Lung (tissue), 13 donors: Measurements from ENCODE around the gene PTER. TPM values are rescaled to one million over a fixed set of nuclear protein-coding genes. Genes with fewer than 3 reads are reported as not detected.

Source experiments
- ATAC-seq: fragments of 200-7000 bp; cut with Tn5 transposase; one replicate; pipeline ENCODE4 v1.9.1; 2020; ENCODE audit warnings: moderate number of reproducible peaks; ENCODE audit not compliant: insufficient read depth, low FRiP score
- DNase-seq, 3 donors: peaks; one replicate each; pipeline ENCODE4 v3.0.0-alpha.2; 2013 to 2017
- H3K27ac ChIP-seq, 2 donors: one replicate each; pipeline ENCODE4 v1.5.1; 2013; ENCODE audit warnings: mild to moderate bottlenecking in 2 of 2, moderate library complexity in 2 of 2, control low read depth in 1 of 2, inconsistent platforms in 1 of 2, low read depth in 1 of 2, low read length in 1 of 2
- H3K27me3 ChIP-seq, 3 donors: one replicate each; pipeline ENCODE4 v1.5.1; 2013; ENCODE audit warnings: low read length in 2 of 3; ENCODE audit not compliant: control insufficient read depth in 3 of 3, insufficient read depth in 3 of 3
- H3K36me3 ChIP-seq, 4 donors: one replicate each; pipeline ENCODE4 v1.5.1; 2013; ENCODE audit warnings: low read length in 4 of 4, mild to moderate bottlenecking in 1 of 4, moderate library complexity in 1 of 4; ENCODE audit not compliant: control insufficient read depth in 4 of 4, insufficient read depth in 4 of 4
- H3K4me1 ChIP-seq, 5 donors: one replicate each; pipeline ENCODE4 v1.5.1; 2013; ENCODE audit warnings: low read length in 5 of 5, mild to moderate bottlenecking in 2 of 5, moderate library complexity in 1 of 5; ENCODE audit not compliant: control insufficient read depth in 5 of 5, insufficient read depth in 5 of 5
- H3K4me3 ChIP-seq: one replicate; pipeline ENCODE4 v1.5.1; 2013; ENCODE audit warnings: mild to moderate bottlenecking, control low read depth, moderate library complexity
- H3K9ac ChIP-seq, 2 donors: one replicate each; pipeline ENCODE4 v1.5.1; 2013; ENCODE audit warnings: low read length in 2 of 2, control low read depth in 1 of 2; ENCODE audit not compliant: insufficient read depth in 1 of 2
- H3K9me3 ChIP-seq, 4 donors: one replicate each; pipeline ENCODE4 v1.5.1; 2013; ENCODE audit warnings: low read length in 3 of 4, mild to moderate bottlenecking in 1 of 4, moderate library complexity in 1 of 4; ENCODE audit not compliant: control insufficient read depth in 4 of 4, insufficient read depth in 3 of 4
- WGBS, 2 donors: extraction: QIAGEN DNeasy Blood & Tissue Kit; methylation state at CpG; one replicate each; pipeline ENCODE4 v1.1.7; 2013; 5-methylcytosine and 5-hydroxymethylcytosine counted together
- polyA plus RNA-seq, 2 donors: library from polyadenylated mRNA; stranded (reverse); fragments of 200-250 nt; gene quantifications; one replicate each; pipeline ENCODE4 v1.2.1, GENCODE V29; 2013
- small RNA-seq: library from RNA; depleted of rRNA; stranded (forward); fragments of <200 nt; gene quantifications from one replicate; pipeline ENCODE3, GENCODE V24; 2014; ENCODE audit warnings: low replicate concordance
- total RNA-seq, 2 donors: library from RNA; depleted of rRNA in 1 of 2; stranded (reverse); fragments of >200 nt in 1 of 2; gene quantifications; one replicate each; pipeline ENCODE4 v1.2.1, GENCODE V29; 2014 to 2021
- TF ChIP-seq, protein P1 (sequence below): IDR thresholded peaks from 2 replicates; pipeline ENCODE4 v1.5.1; 2012; ENCODE audit warnings: mild to moderate bottlenecking; ENCODE audit errors: control extremely low read depth, extremely low read depth
- donor health status: control.
- donor health status: control.
- donor health status: Bipolar disorder and iron deficiency.
- donor health status: healthy.
- donor health status: DM: yes; HTN: yes; CAD: no.

The PTER gene
- total and polyA plus RNA-seq, 4 donors: 4.9 to 13.3 (median 10.3) TPM

DNA sequence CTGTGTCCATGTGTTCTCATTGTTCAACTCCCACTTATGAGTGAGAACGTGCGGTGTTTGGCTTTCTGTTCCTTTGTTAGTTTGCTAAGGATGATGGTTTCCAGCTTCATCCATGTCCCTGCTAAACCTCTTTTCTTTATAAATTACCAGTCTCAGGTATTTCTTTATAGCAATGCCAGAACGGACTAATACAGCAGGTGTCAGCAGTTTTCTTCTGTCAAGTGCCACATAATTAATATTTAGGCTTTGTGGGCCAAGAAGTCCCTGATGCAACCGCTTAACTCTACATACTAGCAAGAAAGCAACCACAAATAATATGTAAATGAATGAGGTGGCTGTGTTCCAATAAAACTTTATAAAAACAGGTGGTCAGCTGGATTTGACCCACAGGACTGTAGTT is 111.2 kb downstream of the PTER start:
- TF ChIP-seq, protein P1, sequence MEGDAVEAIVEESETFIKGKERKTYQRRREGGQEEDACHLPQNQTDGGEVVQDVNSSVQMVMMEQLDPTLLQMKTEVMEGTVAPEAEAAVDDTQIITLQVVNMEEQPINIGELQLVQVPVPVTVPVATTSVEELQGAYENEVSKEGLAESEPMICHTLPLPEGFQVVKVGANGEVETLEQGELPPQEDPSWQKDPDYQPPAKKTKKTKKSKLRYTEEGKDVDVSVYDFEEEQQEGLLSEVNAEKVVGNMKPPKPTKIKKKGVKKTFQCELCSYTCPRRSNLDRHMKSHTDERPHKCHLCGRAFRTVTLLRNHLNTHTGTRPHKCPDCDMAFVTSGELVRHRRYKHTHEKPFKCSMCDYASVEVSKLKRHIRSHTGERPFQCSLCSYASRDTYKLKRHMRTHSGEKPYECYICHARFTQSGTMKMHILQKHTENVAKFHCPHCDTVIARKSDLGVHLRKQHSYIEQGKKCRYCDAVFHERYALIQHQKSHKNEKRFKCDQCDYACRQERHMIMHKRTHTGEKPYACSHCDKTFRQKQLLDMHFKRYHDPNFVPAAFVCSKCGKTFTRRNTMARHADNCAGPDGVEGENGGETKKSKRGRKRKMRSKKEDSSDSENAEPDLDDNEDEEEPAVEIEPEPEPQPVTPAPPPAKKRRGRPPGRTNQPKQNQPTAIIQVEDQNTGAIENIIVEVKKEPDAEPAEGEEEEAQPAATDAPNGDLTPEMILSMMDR: no peak
- H3K4me1 ChIP-seq: no peaks in the 10 kb centered on the region

DNA sequence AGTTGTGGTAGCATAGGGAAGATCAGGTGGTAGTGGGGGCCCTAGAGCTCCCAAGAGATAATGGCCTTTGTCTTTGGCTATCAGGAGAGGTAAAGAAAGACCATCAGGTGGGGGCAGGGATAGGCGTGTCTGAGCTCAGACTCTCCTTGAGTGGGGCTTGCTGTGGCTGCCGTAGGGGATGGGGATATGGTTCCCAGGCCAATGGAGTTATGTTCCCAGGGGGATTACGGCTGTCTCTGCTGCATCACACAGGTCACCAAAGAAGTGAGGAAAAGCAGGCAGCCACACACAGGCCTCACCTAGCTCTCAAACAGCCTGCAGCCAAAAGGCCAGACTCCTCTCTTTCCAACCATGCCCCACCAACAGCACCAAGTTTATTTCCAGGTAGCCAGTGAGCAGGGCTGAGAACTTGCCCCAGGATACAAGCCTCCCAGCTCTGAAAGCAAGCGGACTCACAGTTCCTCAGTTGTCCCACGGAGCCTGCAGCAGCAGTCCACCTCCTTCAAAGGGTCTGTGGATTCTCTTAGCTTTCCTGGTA is 122.5 kb downstream of the PTER start:
- Histone ChIP-seq H3K9me3 (no peaks in the 10 kb centered on the region), H3K27ac (no peak overlapping the region), H3K4me3 (no peak overlapping the region), H3K4me1 (no peaks in the 10 kb centered on the region), H3K9ac (no peak overlapping the region), H3K27me3 (no peaks in the 10 kb centered on the region), H3K36me3 (no peaks in the 10 kb centered on the region)
- no peak for DNase-seq
- no peak for ATAC-seq
- TF ChIP-seq, protein P1: no peak
- WGBS, 2 donors: 76 to 88% methylated on average over 5 of the region's 5 CpGs

More for the DNA sequence above, 111.2 kb downstream of the PTER start:
- Histone ChIP-seq H3K27ac (no peak overlapping the region), H3K9me3 (no peaks in the 10 kb centered on the region), H3K9ac (no peak overlapping the region), H3K36me3 (no peaks in the 10 kb centered on the region), H3K27me3 (no peaks in the 10 kb centered on the region), H3K4me3 (no peak overlapping the region)
- WGBS, 2 donors: 83 to 90% methylated on average over 4 of the region's 4 CpGs
- ATAC-seq (no peak), DNase-seq (no peak)

DNA sequence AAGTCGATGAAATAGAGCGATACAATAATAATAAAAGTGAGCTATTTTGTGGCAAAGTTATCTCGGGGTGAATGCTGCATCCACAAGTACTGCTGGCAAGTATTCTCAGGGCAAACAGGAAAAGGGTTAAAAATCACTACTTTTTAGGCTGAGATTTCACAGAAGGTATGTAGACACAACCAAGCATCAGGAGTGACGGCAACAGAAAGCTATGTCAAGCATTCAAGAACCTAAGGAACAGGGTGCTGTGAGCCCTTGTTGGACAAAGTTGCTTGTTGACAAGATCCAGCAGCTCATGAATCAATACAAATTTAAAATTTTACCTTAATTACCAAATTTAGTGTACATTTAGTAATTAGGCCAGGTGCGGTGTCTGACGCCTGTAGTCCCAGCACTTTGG is 126.1 kb downstream of the PTER start:
- TF ChIP-seq, protein P1: no peak
- DNase-seq (no peak), ATAC-seq (no peak)
- no peak overlapping the region for H3K4me3 ChIP-seq
- no peak overlapping the region for H3K9ac ChIP-seq
- H3K9me3 ChIP-seq: no peaks in the 10 kb centered on the region
- H3K27me3 ChIP-seq: no peaks in the 10 kb centered on the region
- H3K27ac ChIP-seq: no peak overlapping the region
- no peaks in the 10 kb centered on the region for H3K4me1 ChIP-seq
- 89 to 93% methylated on average over 6 of the region's 6 CpGs for WGBS, 2 donors
- H3K36me3 ChIP-seq: no peaks in the 10 kb centered on the region

Small RNAs within 50 kb of the gene (small RNA-seq; reads per million reads assigned to genes)
- gene RNU2-18P: 0.31 reads per million, percentile 36 among the genes with 10 or more reads in this experiment

Other genes starting within 250 kb of the PTER start
- not detected for gene C1QL3, start 84.9 kb downstream of the PTER start, total RNA-seq
- under 1 TPM in 1 of 2 donors, not detected in 1; 0.02 TPM for gene C1QL3, start 84.9 kb downstream of the PTER start, polyA plus RNA-seq